ENCODE measurements around the gene FAM170B. TPM values are rescaled to one million over a fixed set of nuclear protein-coding genes. Genes with fewer than 3 reads are reported as not detected.

The FAM170B gene
- total RNA-seq, 1 experiment from 2014 or later, result not detected

DNA sequence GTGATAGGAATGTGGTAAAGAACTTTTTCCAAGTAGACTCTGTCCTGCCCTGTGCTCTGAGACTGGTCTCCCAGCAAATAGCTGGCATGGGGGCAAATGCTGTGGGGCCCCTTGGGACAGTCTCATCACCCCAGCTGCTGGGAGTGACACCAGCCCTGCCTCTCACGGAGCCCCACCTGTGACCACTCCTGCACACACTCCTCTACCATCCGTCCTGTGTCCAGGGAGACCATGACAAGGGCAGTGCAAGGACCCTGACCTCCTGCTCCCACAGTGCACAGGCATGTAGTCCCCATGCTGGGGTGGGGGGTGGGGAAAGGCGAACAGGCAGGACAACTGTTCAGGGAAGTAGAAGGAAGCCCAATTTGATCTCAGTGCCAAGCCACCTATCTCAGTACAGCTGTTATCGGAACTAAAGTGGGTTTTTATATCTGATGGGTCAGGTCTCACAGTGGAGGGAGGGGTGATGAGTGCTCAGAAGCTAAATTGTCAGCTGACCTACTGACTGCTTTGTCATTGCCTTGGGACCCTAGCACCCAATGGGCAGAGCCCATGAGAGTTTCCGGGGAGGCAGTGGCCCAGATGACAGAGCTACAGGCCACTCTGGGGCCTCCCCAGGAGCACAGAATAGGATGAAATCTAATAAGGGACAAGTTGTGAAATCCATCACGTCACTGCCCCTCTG lies 43.0 kb downstream of the FAM170B start:
- H3K4me1 ChIP-seq (ENCODE audit: control insufficient read depth, insufficient read depth, low read length), result no peaks in the 10 kb centered on the region
- CTCF ChIA-PET, result no interaction called here
- POLR2A ChIA-PET, result no interaction called here
- no peak for ATAC-seq
- H3K27ac ChIP-seq (ENCODE audit: low read length), result no peak overlapping the region
- H3K36me3 ChIP-seq (ENCODE audit: control insufficient read depth, insufficient read depth, low read length), result no peaks in the 10 kb centered on the region
- TF ChIP-seq, protein P1, sequence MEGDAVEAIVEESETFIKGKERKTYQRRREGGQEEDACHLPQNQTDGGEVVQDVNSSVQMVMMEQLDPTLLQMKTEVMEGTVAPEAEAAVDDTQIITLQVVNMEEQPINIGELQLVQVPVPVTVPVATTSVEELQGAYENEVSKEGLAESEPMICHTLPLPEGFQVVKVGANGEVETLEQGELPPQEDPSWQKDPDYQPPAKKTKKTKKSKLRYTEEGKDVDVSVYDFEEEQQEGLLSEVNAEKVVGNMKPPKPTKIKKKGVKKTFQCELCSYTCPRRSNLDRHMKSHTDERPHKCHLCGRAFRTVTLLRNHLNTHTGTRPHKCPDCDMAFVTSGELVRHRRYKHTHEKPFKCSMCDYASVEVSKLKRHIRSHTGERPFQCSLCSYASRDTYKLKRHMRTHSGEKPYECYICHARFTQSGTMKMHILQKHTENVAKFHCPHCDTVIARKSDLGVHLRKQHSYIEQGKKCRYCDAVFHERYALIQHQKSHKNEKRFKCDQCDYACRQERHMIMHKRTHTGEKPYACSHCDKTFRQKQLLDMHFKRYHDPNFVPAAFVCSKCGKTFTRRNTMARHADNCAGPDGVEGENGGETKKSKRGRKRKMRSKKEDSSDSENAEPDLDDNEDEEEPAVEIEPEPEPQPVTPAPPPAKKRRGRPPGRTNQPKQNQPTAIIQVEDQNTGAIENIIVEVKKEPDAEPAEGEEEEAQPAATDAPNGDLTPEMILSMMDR (IDR thresholded peaks at IDR 0.05), result no peak
- TF ChIP-seq, protein P2, sequence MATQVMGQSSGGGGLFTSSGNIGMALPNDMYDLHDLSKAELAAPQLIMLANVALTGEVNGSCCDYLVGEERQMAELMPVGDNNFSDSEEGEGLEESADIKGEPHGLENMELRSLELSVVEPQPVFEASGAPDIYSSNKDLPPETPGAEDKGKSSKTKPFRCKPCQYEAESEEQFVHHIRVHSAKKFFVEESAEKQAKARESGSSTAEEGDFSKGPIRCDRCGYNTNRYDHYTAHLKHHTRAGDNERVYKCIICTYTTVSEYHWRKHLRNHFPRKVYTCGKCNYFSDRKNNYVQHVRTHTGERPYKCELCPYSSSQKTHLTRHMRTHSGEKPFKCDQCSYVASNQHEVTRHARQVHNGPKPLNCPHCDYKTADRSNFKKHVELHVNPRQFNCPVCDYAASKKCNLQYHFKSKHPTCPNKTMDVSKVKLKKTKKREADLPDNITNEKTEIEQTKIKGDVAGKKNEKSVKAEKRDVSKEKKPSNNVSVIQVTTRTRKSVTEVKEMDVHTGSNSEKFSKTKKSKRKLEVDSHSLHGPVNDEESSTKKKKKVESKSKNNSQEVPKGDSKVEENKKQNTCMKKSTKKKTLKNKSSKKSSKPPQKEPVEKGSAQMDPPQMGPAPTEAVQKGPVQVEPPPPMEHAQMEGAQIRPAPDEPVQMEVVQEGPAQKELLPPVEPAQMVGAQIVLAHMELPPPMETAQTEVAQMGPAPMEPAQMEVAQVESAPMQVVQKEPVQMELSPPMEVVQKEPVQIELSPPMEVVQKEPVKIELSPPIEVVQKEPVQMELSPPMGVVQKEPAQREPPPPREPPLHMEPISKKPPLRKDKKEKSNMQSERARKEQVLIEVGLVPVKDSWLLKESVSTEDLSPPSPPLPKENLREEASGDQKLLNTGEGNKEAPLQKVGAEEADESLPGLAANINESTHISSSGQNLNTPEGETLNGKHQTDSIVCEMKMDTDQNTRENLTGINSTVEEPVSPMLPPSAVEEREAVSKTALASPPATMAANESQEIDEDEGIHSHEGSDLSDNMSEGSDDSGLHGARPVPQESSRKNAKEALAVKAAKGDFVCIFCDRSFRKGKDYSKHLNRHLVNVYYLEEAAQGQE (IDR thresholded peaks at IDR 0.05; ENCODE audit: insufficient read depth in 1 of 2, low read depth in 2 of 2, low read length in 1 of 2), result no peak
- no peak for TF ChIP-seq SIN3A (IDR thresholded peaks at IDR 0.05; ENCODE audit: borderline replicate concordance, insufficient read depth, low read depth, low read length)
- no peak for TF ChIP-seq POLR2AphosphoS5 (IDR thresholded peaks at IDR 0.05; ENCODE audit: low read depth, low read length)
- TF ChIP-seq TCF7L2 (IDR thresholded peaks at IDR 0.05; ENCODE audit: low read depth, low read length), result no peak
- DNase-seq (ENCODE audit: low read depth, low spot score), result no peak
- H3K9me3 ChIP-seq (ENCODE audit: control insufficient read depth, insufficient read depth, low read depth, low read length), result peaks cover 9% of the 10 kb centered on the region; the same call in 1 of the 2 replicates
- intact Hi-C loops (cut with micrococcal nuclease; ENCODE audit: unreplicated experiment) (no loop called here), in situ Hi-C loops (cut with HindIII; ENCODE audit: low pct_unique_long_range_greater_than_20kb, low sequenced_read_pairs) (no loop called here)
- peaks cover 2% of the 10 kb centered on the region; the same call in 1 of the 2 replicates for H3K27me3 ChIP-seq (ENCODE audit: control insufficient read depth, insufficient read depth, low read length)
- BruUV-seq (replicated peaks), result no TSS peak
- H3K4me3 ChIP-seq (ENCODE audit: low read depth in 2 of 2, low read length in 2 of 2), result no peak overlapping the region

DNA sequence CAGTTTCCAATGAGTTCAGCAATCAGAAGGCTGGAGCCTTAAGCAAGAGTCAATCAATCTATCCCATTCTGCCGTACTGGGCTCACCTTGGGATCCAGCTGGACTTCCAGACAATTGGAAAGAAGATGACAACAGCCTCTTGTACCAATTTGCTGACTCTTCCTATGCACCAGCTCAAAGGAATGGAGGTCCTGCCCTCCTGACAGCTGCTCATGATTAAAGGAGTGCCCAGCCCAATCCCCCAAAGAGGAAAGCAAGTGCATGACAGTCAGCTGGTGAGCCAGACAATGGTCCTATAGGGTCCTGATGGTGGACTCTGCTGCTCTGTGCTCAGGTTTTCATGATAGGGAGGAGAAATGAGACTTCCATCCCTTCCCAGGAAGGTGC lies 43.6 kb downstream of the FAM170B start:
- intact Hi-C loops (cut with micrococcal nuclease; ENCODE audit: unreplicated experiment), result no loop called here
- peaks cover 2% of the 10 kb centered on the region; the same call in 1 of the 2 replicates for H3K27me3 ChIP-seq (ENCODE audit: control insufficient read depth, insufficient read depth, low read length)
- CTCF ChIA-PET, result no interaction called here
- ATAC-seq, result no peak
- TF ChIP-seq, protein P2 (IDR thresholded peaks at IDR 0.05; ENCODE audit: insufficient read depth in 1 of 2, low read depth in 2 of 2, low read length in 1 of 2), result no peak
- no peak for TF ChIP-seq TCF7L2 (IDR thresholded peaks at IDR 0.05; ENCODE audit: low read depth, low read length)
- TF ChIP-seq, protein P1 (IDR thresholded peaks at IDR 0.05), result no peak
- TF ChIP-seq SIN3A (IDR thresholded peaks at IDR 0.05; ENCODE audit: borderline replicate concordance, insufficient read depth, low read depth, low read length), result no peak
- no peak for TF ChIP-seq POLR2AphosphoS5 (IDR thresholded peaks at IDR 0.05; ENCODE audit: low read depth, low read length)
- no peak for DNase-seq (ENCODE audit: low read depth, low spot score)
- no peaks in the 10 kb centered on the region for H3K36me3 ChIP-seq (ENCODE audit: control insufficient read depth, insufficient read depth, low read length)
- BruUV-seq (replicated peaks), result no TSS peak
- H3K9me3 ChIP-seq (ENCODE audit: control insufficient read depth, insufficient read depth, low read depth, low read length), result peaks cover 9% of the 10 kb centered on the region; the same call in 1 of the 2 replicates
- H3K4me1 ChIP-seq (ENCODE audit: control insufficient read depth, insufficient read depth, low read length), result no peaks in the 10 kb centered on the region
- POLR2A ChIA-PET, result no interaction called here
- in situ Hi-C loops (cut with HindIII; ENCODE audit: low pct_unique_long_range_greater_than_20kb, low sequenced_read_pairs), result no loop called here
- H3K27ac ChIP-seq (ENCODE audit: low read length), result no peak overlapping the region
- H3K4me3 ChIP-seq (ENCODE audit: low read depth in 2 of 2, low read length in 2 of 2), result no peak overlapping the region
